NCI-H1436 (cell line): ENCODE measurements around the gene SELP.
"Not testable (repeated sequence)": the region's sequence is repeated elsewhere in the genome, so short reads cannot be mapped to it uniquely, and the experiment has no call there.

Source experiments
- DNase-seq: peaks from one replicate; lab custom pipeline; 2025; lab: John Stamatoyannopoulos, UW

SELP gene

DNA sequence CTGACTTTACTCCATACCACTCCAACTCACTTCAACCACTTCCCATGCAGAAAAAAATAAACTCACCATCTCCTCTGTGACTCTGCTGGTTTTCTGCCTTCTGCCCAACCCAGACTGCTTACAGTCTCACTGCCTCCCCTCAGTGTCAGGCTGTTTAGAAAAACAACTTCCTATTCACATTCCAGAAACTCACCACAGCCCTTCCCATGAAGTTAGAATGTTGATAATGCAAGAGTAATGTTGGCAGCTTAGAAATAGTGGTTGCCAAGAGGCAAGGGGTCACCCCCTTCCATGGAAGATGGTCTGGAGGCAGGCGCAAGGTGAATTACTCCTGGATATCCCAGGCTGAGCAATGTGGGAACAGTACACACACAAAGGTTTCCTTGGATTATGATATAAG, at the start of gene SELP:
TSS of gene SELP (minus strand) at position 119 of the 400 bp plus-strand sequence. CDS start at position 69, 50 bp downstream.
- DNase-seq, result no peak

DNA sequence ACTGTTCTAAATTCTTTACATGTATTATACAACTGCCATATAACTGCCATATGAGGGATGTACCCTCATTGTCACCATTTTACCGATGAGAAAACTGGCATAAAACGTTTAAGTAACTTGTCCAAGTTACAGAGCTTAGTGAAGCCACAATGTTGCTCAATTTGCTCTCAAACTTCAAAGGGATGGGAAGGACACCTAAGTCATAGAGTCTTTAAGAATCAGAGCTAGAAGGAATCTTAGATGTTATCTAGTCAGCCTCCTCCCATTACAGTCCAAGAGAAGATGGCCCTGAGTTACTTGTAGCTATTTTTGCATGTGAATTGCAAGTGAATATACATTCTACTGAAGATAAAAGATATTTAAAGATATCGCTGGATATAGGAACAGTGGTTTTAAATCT, 49.8 kb upstream of the SELP start:
- DNase-seq, result no peak

DNA sequence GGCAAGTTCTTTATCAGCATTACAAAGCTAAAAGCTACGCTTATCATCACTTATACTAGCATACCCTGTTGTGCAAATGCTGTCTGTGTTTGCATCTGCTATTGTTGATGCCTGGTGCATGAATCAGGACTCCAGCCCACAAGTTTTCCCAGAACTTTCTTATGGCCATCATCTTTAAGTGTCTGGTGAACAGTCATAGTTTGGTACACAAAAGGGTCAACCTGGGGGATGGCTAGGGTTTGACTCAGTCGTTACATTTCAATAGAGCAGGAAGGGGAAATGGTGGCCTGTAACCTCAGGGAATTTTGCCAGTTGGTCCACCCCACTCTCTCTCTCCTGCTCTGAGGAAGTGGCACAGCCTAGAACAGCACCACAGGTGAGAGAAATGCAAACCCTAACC, 46.1 kb upstream of the SELP start:
- no peak for DNase-seq

DNA sequence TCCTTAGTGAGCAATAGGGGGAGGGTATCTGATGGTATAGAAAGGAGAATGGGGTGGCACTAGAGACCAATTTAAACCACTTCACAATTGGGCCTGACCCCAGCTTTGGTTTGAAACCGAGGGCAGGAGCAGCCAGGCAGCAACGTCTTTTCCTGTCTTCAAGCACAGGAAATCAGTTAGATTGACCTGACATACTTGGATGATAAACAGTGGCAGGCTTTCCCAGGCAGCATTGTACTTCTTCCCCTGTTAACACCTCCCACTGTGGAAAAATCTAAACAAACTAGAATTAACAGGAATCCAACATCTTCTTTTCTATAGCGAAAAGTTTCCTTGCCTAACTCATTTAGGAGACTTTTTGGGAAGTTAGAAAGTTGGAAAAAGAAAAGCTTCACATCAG, 40.9 kb upstream of the SELP start:
- DNase-seq, result no peak

DNA sequence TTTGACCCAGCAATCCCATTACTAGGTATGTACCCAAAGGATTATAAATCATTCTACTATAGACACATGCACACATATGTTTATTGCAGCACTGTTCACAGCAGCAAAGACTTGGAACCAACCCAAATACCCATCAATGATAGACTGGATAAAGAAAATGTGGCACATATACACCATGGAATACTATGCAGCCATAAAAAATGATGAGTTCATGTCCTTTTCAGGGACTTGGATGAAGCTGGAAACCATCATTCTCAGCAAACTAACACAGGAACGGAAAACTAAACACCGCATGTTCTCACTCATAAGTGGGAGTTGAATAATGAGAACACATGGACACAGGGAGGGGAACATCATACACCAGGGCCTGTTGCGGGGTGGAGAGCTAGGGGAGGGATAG, 40.3 kb upstream of the SELP start:
- DNase-seq, result not testable (repeated sequence)

DNA sequence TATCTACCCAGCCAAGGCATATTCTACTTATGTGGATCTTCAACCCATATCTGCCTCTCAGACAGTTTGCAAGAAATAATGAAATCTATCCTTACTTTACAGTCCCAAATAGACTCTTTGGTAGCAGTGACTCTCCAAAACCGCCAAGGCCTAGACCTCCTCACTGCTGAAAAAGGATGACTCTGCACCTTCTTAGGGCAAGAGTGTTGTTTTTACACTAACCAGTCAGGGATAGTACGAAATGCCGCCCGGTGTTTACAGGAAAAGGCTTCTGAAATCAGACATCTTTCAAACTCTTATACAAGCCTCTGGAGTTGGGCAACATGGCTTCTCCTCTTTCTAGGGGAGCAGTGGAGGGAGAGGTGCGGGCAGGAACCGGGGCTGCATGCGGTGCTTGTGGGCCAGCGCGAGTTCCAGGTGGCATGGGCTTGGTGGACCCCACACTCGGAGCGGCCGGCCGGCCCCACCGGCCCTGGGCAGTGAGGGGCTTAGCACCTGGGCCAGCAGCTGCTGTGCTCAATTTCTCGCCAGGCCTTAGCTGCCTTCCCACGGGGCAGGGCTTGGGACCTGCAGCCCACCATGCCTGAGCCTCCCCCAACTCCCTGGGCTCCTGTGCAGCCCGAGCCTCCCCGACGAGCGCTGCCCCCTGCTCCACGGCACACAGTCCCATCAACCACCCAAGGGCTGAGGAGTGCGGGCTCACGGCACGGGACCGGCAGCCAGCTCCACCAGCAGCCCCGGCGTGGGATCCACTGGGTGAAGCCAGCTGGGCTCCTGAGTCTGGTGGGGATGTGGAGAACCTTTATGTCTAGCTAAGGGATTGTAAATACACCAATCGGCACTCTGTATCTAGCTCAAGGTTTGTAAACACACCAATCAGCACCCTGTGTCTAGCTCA, 38.0 kb upstream of the SELP start:
- DNase-seq, result not testable (repeated sequence)

DNA sequence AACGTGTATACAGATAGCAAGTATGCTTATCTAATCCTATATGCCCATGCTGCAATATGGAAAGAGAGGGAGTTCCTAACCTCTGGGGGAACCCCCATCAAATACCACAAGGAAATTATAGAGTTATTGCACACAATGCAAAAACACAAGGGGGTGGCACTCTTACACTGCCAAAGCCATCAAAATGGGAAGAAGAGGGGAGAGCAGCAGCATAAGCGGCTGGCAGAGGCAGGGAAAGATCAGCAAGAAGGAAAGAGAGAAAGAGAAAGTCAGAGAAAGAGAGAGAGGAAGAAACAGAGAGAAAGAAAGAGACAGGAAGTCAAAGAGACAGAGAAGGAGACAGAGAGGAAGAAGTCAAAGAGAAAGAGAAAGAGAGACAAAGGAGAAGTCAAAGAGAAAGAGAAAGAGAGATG, 37.3 kb upstream of the SELP start:
- not testable (repeated sequence) for DNase-seq

DNA sequence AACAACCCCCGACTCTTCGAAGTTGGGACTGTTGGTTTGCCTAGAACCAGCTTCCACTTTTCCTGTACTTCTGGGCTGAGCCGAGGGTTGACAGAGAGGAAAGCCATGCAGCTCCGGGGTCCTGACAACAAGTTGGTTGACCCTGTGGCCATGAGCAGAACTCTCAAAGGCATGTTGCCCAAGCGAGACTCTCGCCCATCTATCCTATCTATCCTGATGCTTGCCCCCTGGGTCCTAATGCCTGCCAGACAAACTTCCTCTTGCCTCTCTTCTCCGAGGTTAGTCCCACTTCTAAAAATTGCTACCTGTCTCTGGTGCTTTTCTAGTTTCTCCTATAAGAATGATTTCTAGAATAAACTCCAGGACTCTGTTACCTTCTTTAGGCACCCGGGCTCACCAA, 32.8 kb upstream of the SELP start:
- not testable (repeated sequence) for DNase-seq

DNA sequence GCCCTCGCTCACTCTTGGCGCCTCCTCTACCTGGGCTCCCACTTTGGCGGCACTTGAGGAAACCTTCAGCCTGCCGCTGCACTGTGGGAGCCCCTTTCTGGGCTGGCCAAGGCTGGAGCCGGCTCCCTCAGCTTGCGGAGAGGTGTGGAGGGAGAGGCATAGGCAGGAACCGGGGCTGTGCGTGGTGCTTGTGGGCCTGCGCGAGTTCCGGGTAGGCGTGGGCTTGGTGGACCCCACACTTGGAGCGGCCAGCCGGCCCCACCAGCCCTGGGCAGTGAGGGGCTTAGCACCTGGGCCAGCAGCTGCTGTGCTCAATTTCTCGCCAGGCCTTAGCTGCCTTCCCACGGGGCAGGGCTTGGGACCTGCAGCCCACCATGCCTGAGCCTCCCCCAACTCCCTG, 31.1 kb upstream of the SELP start:
- DNase-seq, result not testable (repeated sequence)

DNA sequence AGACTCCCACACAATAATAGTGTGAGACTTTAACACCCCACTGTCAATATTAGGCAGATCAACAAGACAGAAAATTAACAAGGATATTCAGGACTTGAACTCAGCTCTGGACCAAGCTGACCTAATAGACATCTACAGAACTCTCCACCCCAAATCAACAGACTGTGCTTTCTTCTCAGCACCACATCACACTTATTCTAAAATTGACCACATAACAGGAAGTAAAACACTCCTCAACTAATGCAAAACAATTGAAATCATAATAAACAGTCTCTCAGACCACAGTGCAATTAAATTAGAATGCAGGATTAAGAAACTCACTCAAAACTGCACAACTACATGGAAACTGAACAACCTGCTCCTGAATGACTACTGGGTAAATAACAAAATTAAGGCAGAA, 28.9 kb upstream of the SELP start:
- not testable (repeated sequence) for DNase-seq

DNA sequence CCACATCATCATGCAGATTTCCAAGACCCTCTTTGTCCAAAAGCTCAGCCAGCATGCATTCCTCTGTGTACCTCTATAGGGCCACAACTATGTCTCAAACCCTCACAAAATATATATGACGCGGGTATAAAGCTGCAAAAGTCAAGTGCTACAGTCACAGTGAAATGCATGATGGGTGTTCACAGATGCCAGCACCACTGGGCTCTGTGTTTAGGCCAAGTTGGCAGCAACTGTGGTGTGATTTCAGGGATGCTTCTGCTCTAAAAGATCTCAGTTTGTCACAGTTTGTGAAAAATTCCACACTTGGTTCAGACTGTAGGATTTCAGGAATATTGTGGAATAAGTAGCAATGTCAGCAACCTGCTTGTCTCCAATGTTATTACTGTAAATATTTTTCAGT, 23.9 kb upstream of the SELP start:
- DNase-seq, result no peak

DNA sequence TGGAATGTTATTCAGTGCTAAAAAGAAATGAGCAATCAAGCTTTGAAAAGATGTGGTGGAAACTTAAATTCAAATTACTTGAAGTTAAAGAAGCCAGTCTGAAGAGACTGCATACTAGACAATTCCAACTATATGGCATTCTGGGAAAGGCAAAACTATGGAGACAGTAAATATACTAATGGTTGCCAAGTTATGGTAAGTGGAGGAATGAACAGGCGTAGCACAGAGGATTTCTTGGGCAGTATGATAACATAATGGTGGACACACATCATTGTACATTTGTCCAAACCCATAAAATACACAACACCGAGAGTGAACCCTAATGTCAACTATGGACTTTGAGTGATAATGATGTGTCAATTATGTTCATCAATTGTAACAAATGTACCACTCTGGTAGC, 21.1 kb upstream of the SELP start:
- no peak for DNase-seq

DNA sequence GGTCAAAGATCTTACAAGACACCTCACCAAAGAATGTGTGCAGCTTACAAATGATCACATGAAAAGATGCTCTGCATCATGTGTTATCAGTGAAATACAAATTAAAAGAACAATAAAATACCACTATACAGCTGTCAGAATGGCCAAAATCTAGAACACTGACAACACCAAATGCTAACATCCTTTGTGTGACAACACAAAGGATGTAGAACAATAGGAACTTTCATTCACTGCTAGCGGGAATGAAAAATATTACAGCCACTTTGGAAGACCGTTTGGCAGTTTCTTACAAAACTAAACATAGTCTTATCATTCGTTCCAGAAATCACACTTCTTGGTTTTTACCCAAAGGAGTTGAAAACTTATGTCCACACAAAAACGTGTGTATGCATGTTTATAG, 20.6 kb upstream of the SELP start:
- no peak for DNase-seq

DNA sequence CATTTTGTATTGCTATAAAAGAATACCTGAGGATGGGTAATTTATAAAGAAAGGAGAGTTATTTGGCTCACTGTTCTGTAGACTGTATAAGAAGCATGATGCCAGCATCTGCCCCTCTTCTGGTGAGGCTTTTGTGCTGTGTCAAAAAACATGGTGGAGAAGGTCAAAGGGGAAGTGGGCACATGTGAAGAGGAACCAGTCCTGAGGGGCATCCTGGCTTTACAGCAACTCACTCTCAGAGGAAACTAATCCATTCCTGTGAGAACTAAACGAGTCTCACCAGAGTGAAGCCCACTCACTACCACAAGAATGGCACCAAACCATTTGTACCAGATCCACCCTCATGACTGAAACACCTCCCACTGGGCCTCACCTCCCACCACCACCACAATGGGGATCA, 18.8 kb upstream of the SELP start:
- DNase-seq, result no peak

DNA sequence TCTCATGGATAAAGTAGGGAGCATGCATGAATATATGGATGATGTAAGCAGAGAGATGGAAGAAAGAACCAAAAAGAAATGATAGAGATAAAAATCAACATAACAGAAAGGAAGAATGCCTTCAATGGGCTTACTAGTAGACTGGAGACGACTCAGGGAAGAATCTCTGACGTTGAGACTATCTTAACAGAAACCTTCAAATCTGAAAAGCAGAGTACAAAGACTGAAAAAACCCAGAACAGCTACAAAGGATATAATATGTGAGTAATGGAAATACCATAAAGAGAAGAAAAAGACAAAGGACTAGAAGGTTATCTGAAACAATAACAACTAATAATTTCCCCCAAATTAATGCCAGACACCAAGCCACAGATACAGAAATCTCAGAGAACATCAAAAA, 18.3 kb upstream of the SELP start:
- no peak for DNase-seq

DNA sequence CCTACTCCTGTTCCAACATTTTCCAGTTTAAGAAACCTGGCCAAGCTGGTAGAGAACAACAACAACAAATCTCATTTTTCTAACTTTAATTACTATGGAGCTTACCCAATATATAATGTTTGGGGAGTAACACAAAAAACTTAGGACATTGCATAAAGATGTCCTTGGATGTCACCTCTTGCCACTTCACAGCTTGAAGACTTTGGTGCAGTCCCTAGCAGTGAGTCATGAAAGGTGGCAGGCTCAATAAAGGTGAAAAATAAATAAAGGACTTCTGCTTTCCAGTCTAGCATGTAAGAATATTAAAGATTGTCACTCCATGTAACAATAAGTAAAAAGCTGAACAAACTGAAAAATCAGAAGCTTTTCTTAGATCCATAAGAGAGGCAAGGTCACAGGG, 17.6 kb upstream of the SELP start:
- no peak for DNase-seq

DNA sequence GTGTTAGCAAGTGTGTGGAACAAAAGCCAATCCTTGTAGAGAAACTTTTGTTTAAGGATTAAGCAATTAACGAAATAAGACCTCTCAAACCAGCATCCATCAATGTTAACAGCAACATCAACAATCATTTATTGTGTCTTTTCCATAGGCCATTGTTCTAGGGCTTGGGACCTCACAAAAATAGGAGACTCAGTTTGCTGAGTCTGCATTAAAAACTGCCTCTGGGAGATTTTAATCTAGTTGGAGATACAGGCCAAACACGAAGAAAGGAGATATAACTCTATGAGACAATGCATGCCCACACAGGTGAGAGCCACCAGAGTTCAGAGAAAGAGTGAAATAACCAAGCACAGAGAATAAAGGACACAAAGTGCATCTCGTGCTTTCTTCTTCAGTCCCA, 14.4 kb upstream of the SELP start:
- no peak for DNase-seq

DNA sequence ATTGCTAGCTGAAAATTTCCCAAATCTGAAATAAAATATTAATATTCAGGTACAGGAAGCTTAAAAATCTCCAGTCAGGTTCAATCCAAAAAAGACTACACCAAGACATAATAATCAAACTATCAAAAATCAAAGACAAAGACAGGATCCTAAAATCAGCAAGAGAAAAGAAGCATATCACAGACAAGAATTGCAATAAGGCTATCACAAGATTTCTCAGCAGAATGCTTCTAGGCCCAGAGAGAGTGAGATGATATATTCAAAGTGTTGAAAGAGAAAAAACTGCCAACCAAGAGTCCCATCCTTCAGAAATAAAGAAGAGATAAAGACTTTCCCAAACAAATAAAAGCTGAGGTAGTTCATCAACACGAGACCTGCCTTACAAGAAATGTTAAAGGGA, 5.0 kb upstream of the SELP start:
- DNase-seq, result no peak

DNA sequence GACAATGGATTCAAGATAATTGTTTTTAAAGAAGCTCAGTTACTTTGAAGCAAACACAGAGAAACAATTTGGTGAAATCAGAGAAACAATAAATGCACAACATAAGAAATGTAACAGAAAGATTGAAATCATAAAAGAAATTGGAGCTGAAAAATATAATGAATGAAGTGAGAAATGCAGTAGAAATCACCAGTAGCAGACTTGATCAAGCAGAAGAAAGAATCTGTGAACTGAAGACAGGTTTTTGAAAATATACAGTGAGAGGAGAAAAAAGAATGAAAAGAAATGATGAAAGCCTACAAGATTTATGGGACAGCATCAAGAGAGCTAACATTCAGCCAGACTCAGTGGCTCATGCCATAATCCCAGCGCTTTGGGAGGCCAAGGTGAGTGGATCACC, 4.2 kb upstream of the SELP start:
- DNase-seq, result no peak

DNA sequence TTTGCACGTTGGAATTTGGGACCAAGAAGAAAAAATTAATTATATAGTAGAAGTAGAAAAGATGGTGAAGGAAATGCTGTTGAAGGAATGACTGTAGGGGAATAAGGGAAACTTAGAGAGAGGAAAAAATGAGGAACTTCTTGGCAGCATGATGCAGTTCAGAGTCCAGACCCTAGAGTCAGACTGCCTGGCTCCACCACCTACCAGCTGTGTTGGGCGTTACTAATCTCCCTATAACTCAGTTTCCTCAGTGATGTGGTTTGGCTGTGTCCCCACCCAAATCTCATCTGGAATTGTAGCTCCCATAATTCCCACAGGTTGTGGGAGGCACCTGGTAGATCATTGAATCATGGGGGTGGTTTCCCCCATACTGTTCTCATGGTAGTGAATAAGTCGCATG, 1.3 kb upstream of the SELP start:
- no peak for DNase-seq

DNA sequence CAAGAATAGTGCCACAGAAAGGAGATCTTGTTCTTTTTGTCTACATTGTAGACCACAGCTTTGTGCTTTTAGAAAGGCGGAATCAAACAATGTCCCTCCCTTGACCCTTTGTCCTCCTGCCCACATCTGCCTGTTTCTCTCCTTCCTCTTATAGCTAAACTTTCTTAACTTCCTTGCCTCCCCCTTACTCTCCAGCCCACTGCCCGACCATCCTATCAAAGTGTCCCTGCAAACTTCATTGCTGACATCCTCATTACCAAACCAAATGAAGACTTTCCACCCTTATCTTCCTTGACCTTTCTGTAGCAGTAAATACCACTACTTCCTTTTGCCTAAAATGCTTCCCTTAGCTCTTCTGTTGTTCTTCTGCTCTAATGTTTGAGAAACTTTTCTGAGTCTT, 5.0 kb downstream of the SELP start:
- no peak for DNase-seq

DNA sequence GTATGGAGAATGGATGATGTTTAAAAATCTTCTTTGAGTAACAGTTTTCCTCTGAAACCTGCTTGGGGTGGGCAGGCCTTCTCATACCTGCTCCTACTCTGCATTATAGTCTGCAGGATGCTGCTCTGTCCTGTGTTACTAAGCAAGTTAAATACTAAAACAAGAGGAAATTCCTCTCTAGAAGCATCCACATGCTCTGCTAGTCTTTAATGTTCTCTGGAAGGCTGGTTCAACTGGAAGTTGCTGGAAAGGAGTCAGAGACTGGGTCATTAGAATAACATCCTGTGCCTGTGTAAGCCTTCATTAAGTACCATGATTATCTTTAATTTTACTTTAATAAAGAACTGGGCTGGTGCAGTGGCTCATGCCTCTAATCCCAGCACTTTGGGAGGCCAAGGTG, 5.8 kb downstream of the SELP start:
- no peak for DNase-seq

DNA sequence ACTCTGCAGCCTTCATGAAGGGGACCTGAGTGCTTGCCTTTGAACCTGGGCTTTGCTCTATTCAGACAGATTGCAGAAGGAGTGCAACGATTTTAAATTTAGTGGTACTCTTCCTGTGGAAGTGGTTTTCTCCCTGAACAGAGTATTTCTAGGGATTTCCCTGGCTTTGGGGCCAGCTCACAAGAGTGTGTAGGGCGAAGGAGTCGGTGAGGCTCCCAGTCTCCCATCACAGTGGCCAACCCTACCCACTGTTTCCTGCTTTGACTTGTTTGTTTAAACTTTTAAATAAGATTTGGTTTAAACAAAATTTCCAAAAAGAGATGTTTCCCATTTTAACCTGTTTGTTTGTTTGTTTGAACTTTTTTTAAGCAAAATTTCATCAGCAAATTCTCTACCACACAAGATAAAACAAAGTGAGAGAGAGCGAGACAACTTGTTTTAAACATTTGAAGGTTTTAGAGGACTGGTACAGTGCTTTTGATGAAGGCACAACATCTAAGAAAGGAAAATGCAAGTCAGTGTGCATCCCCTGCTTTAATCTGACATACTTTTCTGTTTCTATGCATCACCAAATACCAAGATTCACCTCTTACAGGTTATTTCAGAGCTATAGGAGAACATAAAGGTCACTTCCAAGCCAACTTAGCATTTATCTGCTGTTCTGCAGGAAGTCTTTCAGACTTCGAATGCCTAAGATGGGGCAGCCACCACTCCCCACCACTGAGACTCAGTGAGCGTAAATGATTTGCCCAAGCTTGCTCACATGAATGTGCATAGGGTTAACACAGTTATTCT, 6.6 kb downstream of the SELP start:
- no peak for DNase-seq
